Liver (tissue), 9 donors: Measurements from ENCODE around the gene ANXA10. TPM values are rescaled to one million over a fixed set of nuclear protein-coding genes. Genes with fewer than 3 reads are reported as not detected.

Experiments used
- DNase-seq: peaks from one replicate; pipeline ENCODE4 v3.0.0-alpha.2; 2017; ENCODE audit warnings: low spot score
- H3K27ac ChIP-seq, 2 donors: one replicate each; pipeline ENCODE4 v1.7.0; 2013; ENCODE audit warnings: inconsistent platforms in 2 of 2, low read length in 2 of 2, control low read depth in 1 of 2, low read depth in 1 of 2, mild to moderate bottlenecking in 1 of 2
- H3K27me3 ChIP-seq, 4 donors: one replicate each; pipeline versions ENCODE4 v1.6.1 to v1.7.0; 2013; ENCODE audit warnings: low read length in 3 of 4, inconsistent platforms in 1 of 4, mild to moderate bottlenecking in 1 of 4, moderate library complexity in 1 of 4; ENCODE audit not compliant: control insufficient read depth in 4 of 4, insufficient read depth in 4 of 4
- H3K36me3 ChIP-seq, 4 donors: one replicate each; pipeline versions ENCODE4 v1.6.1 to v1.7.0; 2013; ENCODE audit warnings: low read length in 3 of 4, mild to moderate bottlenecking in 3 of 4, low read depth in 1 of 4, moderate library complexity in 1 of 4; ENCODE audit not compliant: control insufficient read depth in 4 of 4, insufficient read depth in 3 of 4
- H3K4me1 ChIP-seq, 4 donors: one replicate each; pipeline versions ENCODE4 v1.6.1 to v1.7.0; 2013; ENCODE audit warnings: low read length in 3 of 4, mild to moderate bottlenecking in 3 of 4, moderate library complexity in 1 of 4; ENCODE audit not compliant: control insufficient read depth in 4 of 4, insufficient read depth in 4 of 4
- H3K4me3 ChIP-seq, 3 donors: one replicate each; pipeline versions ENCODE4 v1.6.1 to v1.7.0; 2013; ENCODE audit warnings: low read length in 3 of 3, control low read depth in 1 of 3, low read depth in 1 of 3, mild to moderate bottlenecking in 1 of 3
- H3K9ac ChIP-seq, 2 donors: one replicate each; pipeline ENCODE4 v1.7.0; 2013; ENCODE audit warnings: low read length in 2 of 2, mild to moderate bottlenecking in 2 of 2, moderate library complexity in 2 of 2, control low read depth in 1 of 2, low read depth in 1 of 2
- H3K9me3 ChIP-seq, 4 donors: one replicate each; pipeline versions ENCODE4 v1.6.1 to v1.7.0; 2013; ENCODE audit warnings: low read length in 3 of 4; ENCODE audit not compliant: control insufficient read depth in 4 of 4
- EGR1 ChIP-seq, 2 donors: IDR thresholded peaks; 2 replicates each; pipeline ENCODE4 v1.6.1; 2016 to 2018; ENCODE audit warnings: antibody characterized with exemption in 2 of 2, low read depth in 2 of 2
- FOXA1 ChIP-seq: IDR thresholded peaks from 2 replicates; pipeline ENCODE4 v1.6.1; 2016; ENCODE audit warnings: antibody characterized with exemption
- FOXA2 ChIP-seq: IDR thresholded peaks from 2 replicates; pipeline ENCODE4 v1.6.1; 2016; ENCODE audit warnings: antibody characterized with exemption
- GABPA ChIP-seq, 2 donors: IDR thresholded peaks in 1 of 2; conservative IDR thresholded peaks in 1 of 2; 2 replicates each; pipeline ENCODE4 v1.6.1; 2016; ENCODE audit warnings: antibody characterized with exemption in 2 of 2, mild to moderate bottlenecking in 1 of 2, moderate library complexity in 1 of 2
- HNF4A ChIP-seq, 2 donors: conservative IDR thresholded peaks; 2 replicates each; pipeline ENCODE4 v1.6.1; 2016; ENCODE audit warnings: antibody characterized with exemption in 2 of 2, mild to moderate bottlenecking in 2 of 2
- HNF4G ChIP-seq: IDR thresholded peaks from 2 replicates; pipeline ENCODE4 v1.6.1; 2016; ENCODE audit warnings: antibody characterized with exemption
- JUND ChIP-seq, 2 donors: IDR thresholded peaks; 2 replicates each; pipeline ENCODE4 v1.6.1; 2016; ENCODE audit warnings: antibody characterized with exemption in 2 of 2
- NR2F2 ChIP-seq: IDR thresholded peaks from 2 replicates; pipeline ENCODE4 v1.6.1; 2016; ENCODE audit warnings: antibody characterized with exemption
- RAD21 ChIP-seq, 2 donors: IDR thresholded peaks; 2 replicates each; pipeline ENCODE4 v1.6.1; 2016; ENCODE audit warnings: antibody characterized with exemption in 2 of 2, mild to moderate bottlenecking in 2 of 2
- RXRA ChIP-seq, 2 donors: IDR thresholded peaks; 2 replicates each; pipeline ENCODE4 v1.6.1; 2017 to 2018; ENCODE audit warnings: antibody characterized with exemption in 2 of 2, mild to moderate bottlenecking in 1 of 2
- SP1 ChIP-seq: IDR thresholded peaks from 2 replicates; pipeline ENCODE4 v1.6.1; 2018; ENCODE audit warnings: antibody characterized with exemption, mild to moderate bottlenecking
- TAF1 ChIP-seq: conservative IDR thresholded peaks from 2 replicates; pipeline ENCODE4 v1.6.1; 2016; ENCODE audit warnings: antibody characterized with exemption, mild to moderate bottlenecking
- YY1 ChIP-seq: IDR thresholded peaks from 2 replicates; pipeline ENCODE4 v1.6.1; 2016; ENCODE audit warnings: antibody characterized with exemption, mild to moderate bottlenecking
- WGBS: extraction: QIAGEN DNeasy Blood & Tissue Kit; methylation state at CpG from one replicate; pipeline ENCODE4 v1.1.7; 2013; 5-methylcytosine and 5-hydroxymethylcytosine counted together
- polyA plus RNA-seq, 2 donors: library from polyadenylated mRNA; stranded (reverse) in 1 of 2; unstranded in 1 of 2; fragments of 200-250 nt in 1 of 2; fragments of >200 nt in 1 of 2; fragmentation: Nextera tagmentation in 1 of 2; extraction: Ambion mirVana in 1 of 2; gene quantifications; one replicate each; pipeline versions ENCODE4 v1.2.1 to v1.2.3, GENCODE V29; 2013 to 2015
- total RNA-seq, 2 donors: library from RNA; depleted of rRNA; stranded (reverse); fragments of >200 nt; gene quantifications; one replicate each; pipeline ENCODE4 v1.2.3, GENCODE V29; 2014
- TF ChIP-seq, protein P1 (sequence below): fragments of 150-350 bp; IDR thresholded peaks from 2 replicates; pipeline ENCODE4 v1.5.1; 2017; ENCODE audit warnings: improper control_type of control experiment, low read depth, low read length; ENCODE audit not compliant: missing input control
- TF ChIP-seq, protein P2 (sequence below): IDR thresholded peaks from 2 replicates; pipeline ENCODE4 v1.6.1; 2016; ENCODE audit warnings: antibody characterized with exemption
- TF ChIP-seq, protein P3 (sequence below): IDR thresholded peaks from 2 replicates; pipeline ENCODE4 v1.6.1; 2016; ENCODE audit warnings: antibody characterized with exemption
- TF ChIP-seq, protein P4 (sequence below): IDR thresholded peaks from 2 replicates; pipeline ENCODE4 v1.6.1; 2016; ENCODE audit warnings: antibody characterized with exemption
- TF ChIP-seq, protein P5 (sequence below): IDR thresholded peaks from 2 replicates; pipeline ENCODE4 v1.6.1; 2016; ENCODE audit warnings: antibody characterized with exemption, mild to moderate bottlenecking
- donor health status: healthy.
- donor health status: healthy.
- donor health status: healthy.
- donor health status: healthy.
- donor health status: healthy.

The ANXA10 gene
- total and polyA plus RNA-seq, 4 donors = 6.3 to 45.4 (median 28.3) TPM

DNA sequence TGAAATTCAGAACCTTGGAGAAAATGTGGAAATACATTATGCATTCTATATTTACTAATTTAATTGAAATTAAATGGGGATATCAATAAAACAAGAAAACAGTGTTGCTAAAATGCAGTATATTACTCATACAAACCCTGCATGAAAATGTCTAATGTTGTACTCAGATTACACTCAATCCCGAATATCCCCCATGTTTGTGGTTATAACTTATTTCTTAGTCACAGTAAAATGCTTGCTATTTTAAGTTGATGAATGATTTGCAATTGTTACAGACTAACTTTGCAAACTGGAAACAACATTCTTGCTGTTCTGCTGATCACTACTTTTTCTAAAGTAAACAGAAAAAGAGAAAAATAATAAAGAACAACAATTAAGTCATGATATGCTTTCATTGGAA, 33.1 kb upstream of the ANXA10 start:
- H3K4me3 ChIP-seq = no peak overlapping the region
- WGBS = 85% methylated on average over 1 of the region's 1 CpG
- no peaks in the 10 kb centered on the region for H3K36me3 ChIP-seq
- H3K9ac ChIP-seq = no peak overlapping the region
- TF ChIP-seq HNF4A (conservative IDR thresholded peaks at IDR 0.05) (no peak), NR2F2 (no peak), FOXA1 (no peak), TAF1 (no peak), RAD21 (IDR thresholded peaks at IDR 0.05) (no peak), SP1 (no peak), YY1 (no peak), HNF4G (no peak), EGR1 (IDR thresholded peaks at IDR 0.05; ENCODE audit: low read depth in 2 of 2) (no peak)
- TF ChIP-seq, protein P1, sequence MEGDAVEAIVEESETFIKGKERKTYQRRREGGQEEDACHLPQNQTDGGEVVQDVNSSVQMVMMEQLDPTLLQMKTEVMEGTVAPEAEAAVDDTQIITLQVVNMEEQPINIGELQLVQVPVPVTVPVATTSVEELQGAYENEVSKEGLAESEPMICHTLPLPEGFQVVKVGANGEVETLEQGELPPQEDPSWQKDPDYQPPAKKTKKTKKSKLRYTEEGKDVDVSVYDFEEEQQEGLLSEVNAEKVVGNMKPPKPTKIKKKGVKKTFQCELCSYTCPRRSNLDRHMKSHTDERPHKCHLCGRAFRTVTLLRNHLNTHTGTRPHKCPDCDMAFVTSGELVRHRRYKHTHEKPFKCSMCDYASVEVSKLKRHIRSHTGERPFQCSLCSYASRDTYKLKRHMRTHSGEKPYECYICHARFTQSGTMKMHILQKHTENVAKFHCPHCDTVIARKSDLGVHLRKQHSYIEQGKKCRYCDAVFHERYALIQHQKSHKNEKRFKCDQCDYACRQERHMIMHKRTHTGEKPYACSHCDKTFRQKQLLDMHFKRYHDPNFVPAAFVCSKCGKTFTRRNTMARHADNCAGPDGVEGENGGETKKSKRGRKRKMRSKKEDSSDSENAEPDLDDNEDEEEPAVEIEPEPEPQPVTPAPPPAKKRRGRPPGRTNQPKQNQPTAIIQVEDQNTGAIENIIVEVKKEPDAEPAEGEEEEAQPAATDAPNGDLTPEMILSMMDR = no peak
- TF ChIP-seq, protein P2, sequence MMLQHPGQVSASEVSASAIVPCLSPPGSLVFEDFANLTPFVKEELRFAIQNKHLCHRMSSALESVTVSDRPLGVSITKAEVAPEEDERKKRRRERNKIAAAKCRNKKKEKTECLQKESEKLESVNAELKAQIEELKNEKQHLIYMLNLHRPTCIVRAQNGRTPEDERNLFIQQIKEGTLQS = no peak
- TF ChIP-seq, protein P3, sequence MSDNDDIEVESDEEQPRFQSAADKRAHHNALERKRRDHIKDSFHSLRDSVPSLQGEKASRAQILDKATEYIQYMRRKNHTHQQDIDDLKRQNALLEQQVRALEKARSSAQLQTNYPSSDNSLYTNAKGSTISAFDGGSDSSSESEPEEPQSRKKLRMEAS = no peak
- TF ChIP-seq, protein P4, sequence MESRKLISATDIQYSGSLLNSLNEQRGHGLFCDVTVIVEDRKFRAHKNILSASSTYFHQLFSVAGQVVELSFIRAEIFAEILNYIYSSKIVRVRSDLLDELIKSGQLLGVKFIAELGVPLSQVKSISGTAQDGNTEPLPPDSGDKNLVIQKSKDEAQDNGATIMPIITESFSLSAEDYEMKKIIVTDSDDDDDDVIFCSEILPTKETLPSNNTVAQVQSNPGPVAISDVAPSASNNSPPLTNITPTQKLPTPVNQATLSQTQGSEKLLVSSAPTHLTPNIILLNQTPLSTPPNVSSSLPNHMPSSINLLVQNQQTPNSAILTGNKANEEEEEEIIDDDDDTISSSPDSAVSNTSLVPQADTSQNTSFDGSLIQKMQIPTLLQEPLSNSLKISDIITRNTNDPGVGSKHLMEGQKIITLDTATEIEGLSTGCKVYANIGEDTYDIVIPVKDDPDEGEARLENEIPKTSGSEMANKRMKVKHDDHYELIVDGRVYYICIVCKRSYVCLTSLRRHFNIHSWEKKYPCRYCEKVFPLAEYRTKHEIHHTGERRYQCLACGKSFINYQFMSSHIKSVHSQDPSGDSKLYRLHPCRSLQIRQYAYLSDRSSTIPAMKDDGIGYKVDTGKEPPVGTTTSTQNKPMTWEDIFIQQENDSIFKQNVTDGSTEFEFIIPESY = no peak
- DNase-seq = no peak
- H3K9me3 ChIP-seq = no peaks in the 10 kb centered on the region
- peaks cover 0 to 6% (median 0%) of the 10 kb centered on the region in 4 donors for H3K27me3 ChIP-seq
- H3K4me1 ChIP-seq = no peaks in the 10 kb centered on the region
- no peak overlapping the region for H3K27ac ChIP-seq

DNA sequence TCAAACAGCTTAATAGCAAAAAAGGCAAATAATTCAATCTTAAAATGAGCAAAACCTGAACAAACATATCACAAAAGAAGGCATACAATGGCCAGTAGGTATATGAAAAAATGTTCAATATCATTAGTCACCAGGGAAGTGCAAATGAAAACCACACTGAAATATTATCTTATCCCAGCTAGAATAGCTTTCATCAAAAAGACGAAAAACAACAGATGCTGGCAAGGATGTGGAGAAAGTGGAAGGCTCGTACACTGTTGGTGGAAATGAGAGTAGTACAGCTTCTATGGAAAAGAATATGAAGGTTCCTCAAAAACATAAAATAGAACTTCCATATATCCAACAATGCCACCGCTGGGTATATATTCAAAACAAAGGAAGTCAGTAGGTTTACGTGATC, 29.3 kb upstream of the ANXA10 start:
- Histone ChIP-seq H3K36me3 (no peaks in the 10 kb centered on the region), H3K27ac (no peak overlapping the region), H3K4me3 (no peak overlapping the region), H3K4me1 (no peaks in the 10 kb centered on the region), H3K9ac (no peak overlapping the region), H3K9me3 (no peaks in the 10 kb centered on the region), H3K27me3 (peaks cover 0 to 9% (median 0%) of the 10 kb centered on the region in 4 donors)
- no peak for DNase-seq
- WGBS = 79% methylated on average over 4 of the region's 4 CpGs
- TF ChIP-seq HNF4G (no peak), JUND (IDR thresholded peaks at IDR 0.05) (no peak), RAD21 (IDR thresholded peaks at IDR 0.05) (no peak), FOXA2 (no peak), RXRA (IDR thresholded peaks at IDR 0.05) (no peak), YY1 (no peak), NR2F2 (no peak), EGR1 (IDR thresholded peaks at IDR 0.05; ENCODE audit: low read depth in 2 of 2) (no peak), SP1 (no peak), GABPA (IDR thresholded peaks at IDR 0.05 in 1 of 2, conservative IDR thresholded peaks at IDR 0.05 in 1 of 2) (no peak)
- TF ChIP-seq, protein P5, sequence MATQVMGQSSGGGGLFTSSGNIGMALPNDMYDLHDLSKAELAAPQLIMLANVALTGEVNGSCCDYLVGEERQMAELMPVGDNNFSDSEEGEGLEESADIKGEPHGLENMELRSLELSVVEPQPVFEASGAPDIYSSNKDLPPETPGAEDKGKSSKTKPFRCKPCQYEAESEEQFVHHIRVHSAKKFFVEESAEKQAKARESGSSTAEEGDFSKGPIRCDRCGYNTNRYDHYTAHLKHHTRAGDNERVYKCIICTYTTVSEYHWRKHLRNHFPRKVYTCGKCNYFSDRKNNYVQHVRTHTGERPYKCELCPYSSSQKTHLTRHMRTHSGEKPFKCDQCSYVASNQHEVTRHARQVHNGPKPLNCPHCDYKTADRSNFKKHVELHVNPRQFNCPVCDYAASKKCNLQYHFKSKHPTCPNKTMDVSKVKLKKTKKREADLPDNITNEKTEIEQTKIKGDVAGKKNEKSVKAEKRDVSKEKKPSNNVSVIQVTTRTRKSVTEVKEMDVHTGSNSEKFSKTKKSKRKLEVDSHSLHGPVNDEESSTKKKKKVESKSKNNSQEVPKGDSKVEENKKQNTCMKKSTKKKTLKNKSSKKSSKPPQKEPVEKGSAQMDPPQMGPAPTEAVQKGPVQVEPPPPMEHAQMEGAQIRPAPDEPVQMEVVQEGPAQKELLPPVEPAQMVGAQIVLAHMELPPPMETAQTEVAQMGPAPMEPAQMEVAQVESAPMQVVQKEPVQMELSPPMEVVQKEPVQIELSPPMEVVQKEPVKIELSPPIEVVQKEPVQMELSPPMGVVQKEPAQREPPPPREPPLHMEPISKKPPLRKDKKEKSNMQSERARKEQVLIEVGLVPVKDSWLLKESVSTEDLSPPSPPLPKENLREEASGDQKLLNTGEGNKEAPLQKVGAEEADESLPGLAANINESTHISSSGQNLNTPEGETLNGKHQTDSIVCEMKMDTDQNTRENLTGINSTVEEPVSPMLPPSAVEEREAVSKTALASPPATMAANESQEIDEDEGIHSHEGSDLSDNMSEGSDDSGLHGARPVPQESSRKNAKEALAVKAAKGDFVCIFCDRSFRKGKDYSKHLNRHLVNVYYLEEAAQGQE = no peak
- TF ChIP-seq, protein P4 = no peak
- TF ChIP-seq, protein P3 = no peak
- TF ChIP-seq, protein P1 = no peak
